Activated naive CD4-positive, alpha-beta T cell treated with anti-CD3 and anti-CD28 coated beads, Interleukin-2, amount 50 U/mL, for 16 hours (primary cell): ENCODE measurements around the gene LPP.

ENCODE experiments used
- DNase-seq: peaks from one replicate; pipeline ENCODE4 v3.0.0-alpha.2; 2020

LPP gene

GRCh38 chr3:188453431-188454384 is 299.8 kb downstream of the LPP start:
- no peak for DNase-seq

GRCh38 chr3:188455748-188456147 is 301.8 kb downstream of the LPP start:
- no peak for DNase-seq

DNA sequence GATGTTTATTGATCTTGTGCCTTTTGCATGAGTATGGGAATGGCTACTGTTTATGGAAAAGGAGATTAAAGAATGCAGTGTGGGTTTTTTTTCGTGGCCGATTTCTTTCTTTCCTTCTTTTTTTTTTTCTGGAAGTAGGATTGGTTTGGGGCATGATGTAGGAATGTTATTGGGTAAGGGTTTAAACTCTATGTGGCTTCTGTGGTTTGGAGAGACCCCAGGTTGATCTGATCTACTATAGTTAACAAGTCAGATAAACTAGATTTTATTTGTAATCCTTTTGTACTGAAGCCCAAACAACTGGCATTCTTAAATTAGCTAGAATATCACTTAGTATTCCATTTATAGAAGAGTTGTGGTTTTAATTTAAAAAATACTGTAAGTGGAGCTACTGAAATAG is 304.8 kb downstream of the LPP start:
- DNase-seq, result no peak

- DNase-seq, result no peak
These were observed 311.4 kb downstream of the LPP start for GRCh38 chr3:188465311-188465710.

- no peak for DNase-seq
These were observed 314.2 kb downstream of the LPP start for GRCh38 chr3:188468196-188468595.

DNA sequence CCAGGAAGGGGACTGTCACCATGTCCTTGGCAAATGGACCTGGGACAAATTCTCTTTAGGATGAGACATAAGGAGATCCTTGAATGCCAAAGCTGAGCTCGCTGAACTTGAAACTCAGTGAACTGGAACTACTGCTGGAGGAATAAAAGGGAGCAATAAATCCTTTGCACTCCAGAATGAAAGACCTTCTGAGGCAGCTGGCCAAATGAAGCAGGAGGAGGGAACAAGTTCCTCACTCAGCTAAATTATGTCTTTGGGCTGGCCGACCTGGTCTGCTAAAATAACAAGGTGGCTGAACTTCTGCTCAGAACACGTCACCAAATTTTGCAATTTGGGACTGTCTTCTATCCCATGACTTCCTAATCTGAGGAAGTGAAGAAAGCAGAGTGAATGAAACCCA is 314.7 kb downstream of the LPP start:
- DNase-seq, result no peak

- no peak for DNase-seq
These were observed 315.4 kb downstream of the LPP start for GRCh38 chr3:188469228-188469885.

DNA sequence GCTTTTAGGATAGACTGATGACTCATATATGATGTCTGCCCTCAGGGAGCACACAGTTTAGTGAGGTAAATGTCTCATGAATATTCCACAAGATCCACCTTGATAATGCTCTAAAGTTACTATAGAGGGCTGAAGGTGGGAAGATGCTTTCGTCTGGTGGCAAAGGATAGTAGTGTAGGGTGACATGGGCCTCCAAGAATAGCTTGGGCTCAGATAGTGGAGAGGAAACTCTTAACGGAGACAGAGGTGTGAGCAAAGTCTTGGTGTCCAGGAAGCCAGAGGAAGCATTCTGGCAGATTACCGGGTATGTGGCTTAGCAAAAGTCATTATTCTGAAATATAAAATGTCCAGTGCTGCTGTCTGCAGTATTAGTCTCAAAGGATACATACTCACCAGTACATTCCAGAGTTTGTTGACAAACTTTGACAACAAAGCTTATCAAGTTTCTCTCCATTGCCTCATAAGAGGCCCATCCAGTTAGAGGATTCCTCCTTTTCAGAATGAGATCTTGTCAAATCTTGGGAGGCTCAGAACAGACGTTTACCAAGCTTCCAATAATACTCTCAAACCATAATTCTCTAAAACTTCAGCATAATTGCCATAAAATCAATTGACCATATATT is 316.7 kb downstream of the LPP start:
- no peak for DNase-seq

GRCh38 chr3:188471723-188472122 is 317.8 kb downstream of the LPP start:
- DNase-seq, result no peak

DNA sequence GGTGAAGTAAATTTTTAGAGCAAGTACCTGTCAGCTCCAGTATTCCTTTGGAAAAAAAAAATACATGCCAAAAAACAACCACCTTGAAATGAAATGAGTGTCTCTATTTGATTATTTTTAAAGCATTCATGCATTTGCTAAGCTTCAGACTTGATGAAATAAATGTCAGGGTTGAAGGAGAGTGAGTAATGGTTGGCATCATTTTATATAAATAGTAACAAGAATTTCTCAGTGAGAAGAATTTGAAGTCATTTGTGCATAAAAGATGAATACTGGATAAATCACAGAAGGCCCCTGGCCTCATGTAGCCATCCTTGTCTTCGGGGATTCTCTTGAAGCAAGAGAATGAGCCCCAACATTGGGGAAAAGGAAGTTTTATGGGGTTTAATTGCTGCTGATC is 318.4 kb downstream of the LPP start:
- no peak for DNase-seq

DNA sequence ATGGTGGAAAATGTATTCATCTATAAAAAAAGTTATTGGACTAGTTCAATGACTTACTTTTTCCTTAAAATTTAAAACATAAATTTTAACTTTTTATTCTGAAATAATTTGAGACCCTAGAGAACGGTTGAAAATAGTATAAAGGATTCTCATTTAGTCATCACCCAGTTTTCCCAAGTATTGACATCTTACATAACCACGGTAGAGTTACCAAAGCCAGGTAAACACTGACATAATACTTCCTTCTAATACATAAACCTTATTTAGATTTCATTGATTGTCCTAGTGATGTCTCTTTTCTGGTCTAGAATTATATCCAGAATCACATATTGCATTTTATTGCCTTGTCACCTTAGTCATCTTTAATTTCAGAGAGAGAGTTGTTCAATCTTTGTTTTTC is 319.1 kb downstream of the LPP start:
- no peak for DNase-seq

DNA sequence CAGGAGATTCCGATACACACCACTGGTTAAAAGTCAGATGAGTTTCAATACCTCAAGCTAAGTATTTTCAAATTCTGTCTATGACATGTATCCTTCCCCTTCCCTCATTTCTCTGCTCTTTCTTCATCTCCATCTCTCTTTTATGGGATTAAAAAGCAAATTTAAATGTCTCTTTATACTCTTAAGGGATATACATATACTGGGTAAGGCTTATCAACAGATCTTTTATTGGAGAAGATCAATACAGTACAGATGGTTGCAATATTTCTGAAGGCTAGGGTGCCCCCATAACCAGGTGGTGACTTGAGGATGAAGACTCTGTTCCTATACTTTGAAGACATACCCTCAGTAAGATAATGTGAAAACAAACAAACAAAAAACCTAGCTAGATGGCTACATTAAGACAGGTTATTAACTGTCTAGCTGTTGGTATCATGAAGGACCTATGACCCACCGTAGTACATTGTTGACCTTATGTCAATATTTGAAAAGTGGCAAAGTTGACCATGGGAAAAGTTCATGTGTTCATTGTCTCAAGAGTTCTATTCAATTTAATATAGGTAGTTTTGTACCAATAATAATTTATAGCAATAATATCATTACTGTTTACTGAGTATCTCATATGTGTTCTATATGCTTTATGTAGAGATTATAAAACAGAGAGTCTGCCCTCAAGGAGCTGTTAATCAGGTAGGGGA is 319.8 kb downstream of the LPP start:
- DNase-seq, result no peak

DNA sequence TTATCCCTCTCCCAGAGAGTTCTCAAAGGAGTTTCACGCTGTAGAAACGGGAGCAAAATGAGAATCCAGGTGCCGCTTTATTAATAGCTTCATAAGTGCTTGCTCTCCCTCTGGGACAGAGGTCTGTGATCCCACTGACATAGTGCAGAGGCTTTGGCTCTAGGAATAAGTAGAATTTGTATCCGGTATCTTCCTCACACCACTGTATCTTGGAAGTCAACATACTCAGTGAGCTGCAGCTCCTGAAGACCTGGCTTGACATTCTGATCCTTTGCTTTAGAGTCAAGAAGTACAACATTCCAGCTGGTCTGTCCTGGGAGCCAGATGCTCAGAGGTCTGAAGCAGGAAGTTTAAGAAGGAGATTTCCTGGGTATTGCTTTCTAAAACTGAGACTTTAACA is 323.0 kb downstream of the LPP start:
- DNase-seq, result no peak

DNA sequence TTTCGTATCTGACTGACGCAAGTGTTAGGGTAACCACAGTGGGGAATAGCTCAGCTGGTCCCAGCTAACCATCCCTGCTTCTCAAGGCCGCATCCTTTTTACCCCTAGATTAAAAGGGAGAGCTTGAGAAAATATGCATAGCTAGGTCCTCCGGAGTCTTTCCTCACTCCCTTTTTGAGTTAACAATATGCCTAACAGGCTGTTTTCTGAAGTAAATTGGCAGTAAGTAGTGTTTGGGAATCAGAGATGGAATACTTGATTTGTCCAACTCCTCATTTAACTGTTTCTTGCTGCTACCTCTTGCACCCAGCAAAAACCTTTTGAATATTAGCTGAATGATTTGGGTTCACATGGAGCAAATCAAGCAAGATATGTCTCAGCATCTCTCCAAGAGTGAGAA is 326.1 kb downstream of the LPP start:
- DNase-seq, result no peak

DNA sequence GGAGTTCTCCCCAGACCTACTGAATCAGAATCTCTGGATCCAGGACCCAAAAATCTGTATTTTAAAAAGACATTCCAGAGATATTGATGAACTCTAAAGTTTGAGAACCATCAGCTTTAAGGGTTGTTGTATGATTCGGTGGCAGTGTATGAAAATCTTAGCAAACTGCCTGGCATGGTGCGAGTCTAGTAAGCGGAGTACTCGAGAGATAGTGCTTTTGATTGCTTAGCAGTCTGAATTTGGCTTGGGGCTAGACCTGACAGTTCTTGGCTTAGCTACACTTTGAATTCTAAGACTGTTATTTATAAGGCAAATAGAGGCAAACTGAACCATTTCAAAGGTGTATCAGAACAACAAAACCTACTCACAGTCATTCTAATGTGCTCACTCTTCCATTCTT is 329.0 kb downstream of the LPP start:
- no peak for DNase-seq

- no peak for DNase-seq
These were observed 332.2 kb downstream of the LPP start for GRCh38 chr3:188486126-188486525.

GRCh38 chr3:188486952-188487351 is 333.0 kb downstream of the LPP start:
- no peak for DNase-seq

DNA sequence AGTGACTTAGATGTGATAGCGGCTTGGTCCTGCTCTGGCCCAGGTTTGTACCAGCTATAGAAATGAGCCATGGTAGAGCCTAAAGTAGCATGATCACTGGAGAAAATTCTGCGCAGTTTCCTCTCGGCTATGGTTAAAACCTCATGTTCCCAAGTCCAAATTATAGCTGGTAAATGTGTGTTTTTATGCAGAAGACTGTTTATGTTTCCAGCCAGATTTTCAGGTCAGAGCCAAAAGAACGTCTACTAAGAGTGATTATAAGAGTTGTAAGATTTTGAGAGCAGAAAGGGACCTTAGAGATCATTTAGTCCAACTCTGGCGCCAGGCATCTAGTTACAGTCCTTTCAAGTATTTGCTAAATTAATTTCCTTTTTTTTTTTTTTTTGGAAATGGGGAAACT is 333.7 kb downstream of the LPP start:
- DNase-seq, result no peak

GRCh38 chr3:188488801-188489200 is 334.8 kb downstream of the LPP start:
- no peak for DNase-seq

- no peak for DNase-seq
These were observed 335.9 kb downstream of the LPP start for GRCh38 chr3:188489639-188490405.

GRCh38 chr3:188490416-188490815 is 336.5 kb downstream of the LPP start:
- no peak for DNase-seq

- DNase-seq, result no peak
These were observed 337.3 kb downstream of the LPP start for GRCh38 chr3:188491276-188491687.

DNA sequence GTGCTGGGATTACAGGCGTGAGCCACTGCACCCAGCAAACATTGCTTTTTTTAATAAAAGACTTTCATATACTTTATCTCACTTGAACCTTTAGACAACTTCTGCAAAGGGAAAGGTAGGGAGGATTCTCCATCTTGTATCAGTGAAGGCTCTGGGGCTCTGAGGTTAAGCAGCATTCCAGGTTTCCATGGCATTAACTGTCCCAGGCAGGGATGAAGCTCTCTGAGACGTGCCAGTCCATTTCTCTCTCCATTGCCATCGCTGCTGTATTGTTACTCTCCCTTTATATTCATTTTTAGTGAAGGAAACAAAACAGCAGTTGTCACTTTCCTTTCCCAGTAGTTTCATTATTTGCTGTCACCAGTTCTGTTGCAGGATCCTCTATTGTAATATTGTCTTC is 342.4 kb downstream of the LPP start:
- no peak for DNase-seq
